Type B pancreatic cell (in vitro differentiated cells): Measurements from ENCODE around the gene PLA2G2A. TPM values are rescaled to one million over a fixed set of nuclear protein-coding genes. Genes with fewer than 3 reads are reported as not detected.
"Not testable (repeated sequence)": the region's sequence is repeated elsewhere in the genome, so short reads cannot be mapped to it uniquely, and the experiment has no call there.

Experiments used
- DNase-seq: peaks from one replicate; pipeline ENCODE4 v3.0.0; 2021; ENCODE audit warnings: mixed read lengths; ENCODE audit not compliant: unreplicated experiment; ENCODE audit errors: extremely low spot score
- H3K27ac Mint-ChIP-seq: 2 replicates; pipeline ENCODE4 v1.8.0; 2021; ENCODE audit warnings: mild to moderate bottlenecking, mixed read lengths
- H3K27me3 Mint-ChIP-seq: 2 replicates; pipeline ENCODE4 v1.8.0; 2021; ENCODE audit warnings: mixed read lengths
- H3K36me3 Mint-ChIP-seq: 2 replicates; pipeline ENCODE4 v1.8.0; 2021; ENCODE audit warnings: mixed read lengths
- H3K4me1 Mint-ChIP-seq: one replicate; pipeline ENCODE4 v1.8.0; 2021; ENCODE audit warnings: mixed read lengths; ENCODE audit not compliant: unreplicated experiment
- H3K4me3 Mint-ChIP-seq: 2 replicates; pipeline ENCODE4 v1.8.0; 2021; ENCODE audit warnings: mild to moderate bottlenecking, mixed read lengths
- H3K9me3 Mint-ChIP-seq: 2 replicates; pipeline ENCODE4 v1.8.0; 2021; ENCODE audit warnings: mixed read lengths
- total RNA-seq: library from RNA; stranded (reverse); gene quantifications from 2 replicates; pipeline ENCODE4 v1.2.1, GENCODE V29; 2021; ENCODE audit warnings: low replicate concordance
- TF ChIP-seq, protein P1 (sequence below): fragments of 200-600 bp; sonication (generic); conservative IDR thresholded peaks from 2 replicates; pipeline ENCODE4 v1.5.0; 2021; ENCODE audit warnings: antibody characterized with exemption, mild to moderate bottlenecking

The PLA2G2A gene
- total RNA-seq, 1 donor from 2014 or later: 53.2 TPM

DNA sequence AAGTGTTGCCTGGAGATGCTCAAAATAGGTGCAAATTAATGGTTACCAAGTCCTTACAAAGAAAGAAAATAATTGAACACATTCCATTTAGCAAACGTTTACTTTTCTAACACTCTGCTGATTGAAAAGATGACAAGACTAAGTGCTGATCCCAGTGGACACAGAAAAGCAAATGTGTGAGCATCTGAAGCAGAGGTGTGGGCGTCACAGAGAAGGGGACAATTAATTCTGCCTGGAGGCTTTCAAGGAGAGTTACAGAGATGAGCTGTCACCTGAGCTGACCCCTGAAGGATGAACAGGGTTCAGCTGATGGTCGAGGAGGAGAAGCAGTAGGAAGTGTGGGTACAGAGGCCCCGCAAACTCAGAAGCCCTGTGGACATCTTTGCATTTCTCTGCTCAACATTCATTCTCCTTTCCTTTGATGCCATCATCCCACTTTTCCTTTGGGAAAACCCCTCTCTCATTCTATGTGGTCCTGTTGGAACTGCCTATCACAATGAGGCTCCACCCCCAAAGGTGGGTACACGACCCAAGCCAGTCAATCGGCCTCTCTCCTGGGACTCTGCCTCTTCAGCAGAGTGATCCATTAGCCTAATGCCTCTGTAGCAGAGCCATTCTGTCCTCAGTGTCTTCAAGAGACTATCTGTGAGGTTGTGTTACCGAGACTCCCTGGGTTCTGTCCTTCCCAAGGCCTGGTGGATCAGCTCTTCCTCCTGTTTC, 38.8 kb downstream of the PLA2G2A start:
- Mint-ChIP-seq H3K27ac (peak overlapping the region; percentile 29), H3K9me3 (peaks cover 3% of the 10 kb centered on the region), H3K4me3 (no peak overlapping the region), H3K27me3 (no peaks in the 10 kb centered on the region), H3K36me3 (no peaks in the 10 kb centered on the region), H3K4me1 (no peaks in the 10 kb centered on the region)
- no peak for DNase-seq
- TF ChIP-seq, protein P1, sequence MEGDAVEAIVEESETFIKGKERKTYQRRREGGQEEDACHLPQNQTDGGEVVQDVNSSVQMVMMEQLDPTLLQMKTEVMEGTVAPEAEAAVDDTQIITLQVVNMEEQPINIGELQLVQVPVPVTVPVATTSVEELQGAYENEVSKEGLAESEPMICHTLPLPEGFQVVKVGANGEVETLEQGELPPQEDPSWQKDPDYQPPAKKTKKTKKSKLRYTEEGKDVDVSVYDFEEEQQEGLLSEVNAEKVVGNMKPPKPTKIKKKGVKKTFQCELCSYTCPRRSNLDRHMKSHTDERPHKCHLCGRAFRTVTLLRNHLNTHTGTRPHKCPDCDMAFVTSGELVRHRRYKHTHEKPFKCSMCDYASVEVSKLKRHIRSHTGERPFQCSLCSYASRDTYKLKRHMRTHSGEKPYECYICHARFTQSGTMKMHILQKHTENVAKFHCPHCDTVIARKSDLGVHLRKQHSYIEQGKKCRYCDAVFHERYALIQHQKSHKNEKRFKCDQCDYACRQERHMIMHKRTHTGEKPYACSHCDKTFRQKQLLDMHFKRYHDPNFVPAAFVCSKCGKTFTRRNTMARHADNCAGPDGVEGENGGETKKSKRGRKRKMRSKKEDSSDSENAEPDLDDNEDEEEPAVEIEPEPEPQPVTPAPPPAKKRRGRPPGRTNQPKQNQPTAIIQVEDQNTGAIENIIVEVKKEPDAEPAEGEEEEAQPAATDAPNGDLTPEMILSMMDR: no peak

DNA sequence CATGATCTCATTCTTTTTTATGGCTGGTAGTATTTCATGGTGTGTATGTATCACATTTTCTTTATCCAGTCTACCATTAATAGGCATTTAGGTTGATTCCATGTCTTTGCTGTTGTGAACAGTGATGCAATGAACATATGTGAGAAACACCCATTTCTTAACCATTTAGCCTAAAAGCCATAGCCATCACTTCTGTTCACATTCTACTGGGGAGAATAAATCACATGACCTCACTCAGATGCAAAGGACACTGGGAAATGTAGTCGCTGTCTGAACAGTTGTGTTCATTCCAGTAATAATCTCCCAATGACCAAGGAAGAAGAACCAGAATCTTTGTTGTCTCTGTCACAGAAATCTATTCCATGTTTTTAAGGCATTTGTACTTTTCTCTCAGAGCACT, 40.9 kb downstream of the PLA2G2A start:
- H3K4me1 Mint-ChIP-seq: no peaks in the 10 kb centered on the region
- DNase-seq: no peak
- peaks cover 3% of the 10 kb centered on the region for H3K9me3 Mint-ChIP-seq
- H3K36me3 Mint-ChIP-seq: no peaks in the 10 kb centered on the region
- no peak overlapping the region for H3K4me3 Mint-ChIP-seq
- TF ChIP-seq, protein P1: no peak
- no peaks in the 10 kb centered on the region for H3K27me3 Mint-ChIP-seq
- no peak overlapping the region for H3K27ac Mint-ChIP-seq

DNA sequence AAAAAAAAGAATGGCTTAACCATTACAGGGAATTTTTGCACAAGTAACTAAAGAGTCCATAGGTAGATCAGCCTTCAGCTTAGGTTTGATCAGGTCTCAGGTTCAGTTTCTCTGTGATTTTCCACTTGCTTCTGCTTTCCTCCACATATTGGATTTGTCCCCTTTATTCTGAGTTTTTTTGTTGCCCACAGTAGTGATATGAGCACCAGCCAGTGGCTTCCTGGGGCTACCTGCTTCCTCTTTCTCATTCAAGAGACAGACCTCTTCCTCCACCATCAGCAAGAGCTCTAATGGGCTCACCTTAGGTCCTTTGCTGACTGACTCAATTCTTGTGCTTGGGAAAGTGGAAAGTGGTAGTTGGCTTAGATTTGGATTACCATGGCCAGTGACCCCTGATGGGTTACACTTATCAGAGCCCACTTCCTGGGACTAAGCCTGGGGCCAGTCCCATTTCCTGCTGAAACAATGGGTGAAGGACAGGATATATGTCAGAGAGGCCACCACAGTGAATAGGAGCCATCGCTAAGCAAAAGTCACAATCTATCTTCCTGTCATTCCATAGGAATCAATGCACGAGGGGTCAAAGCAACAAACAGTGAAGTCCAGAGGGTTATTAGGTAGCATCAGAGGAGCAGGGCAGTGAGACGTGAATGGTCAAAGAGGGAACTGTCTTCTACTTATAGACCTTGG, 43.2 kb downstream of the PLA2G2A start:
- no peak for DNase-seq
- H3K36me3 Mint-ChIP-seq: peaks cover 4% of the 10 kb centered on the region
- no peaks in the 10 kb centered on the region for H3K4me1 Mint-ChIP-seq
- TF ChIP-seq, protein P1: no peak
- no peak overlapping the region for H3K4me3 Mint-ChIP-seq
- no peaks in the 10 kb centered on the region for H3K27me3 Mint-ChIP-seq
- H3K9me3 Mint-ChIP-seq: peaks cover 10% of the 10 kb centered on the region
- no peak overlapping the region for H3K27ac Mint-ChIP-seq

DNA sequence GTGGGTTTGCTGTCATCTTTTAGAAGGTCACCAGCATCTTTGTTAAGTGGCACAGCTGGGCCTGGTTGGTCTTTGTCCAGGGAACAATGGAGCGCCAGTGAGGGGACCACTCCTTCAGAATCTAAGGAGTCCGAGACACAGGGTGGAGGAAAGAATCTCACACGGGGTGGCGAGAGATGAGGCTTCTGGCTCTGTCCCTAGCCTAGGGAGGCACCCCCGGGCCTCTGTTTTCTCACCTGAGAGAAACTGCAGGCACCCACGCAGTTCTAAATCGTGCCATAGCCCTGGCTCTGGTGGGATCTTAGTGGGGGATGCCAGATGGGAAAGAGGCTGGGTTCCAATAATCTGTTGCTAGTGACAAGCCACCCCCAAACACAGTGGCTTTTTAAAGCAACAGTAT, 45.1 kb downstream of the PLA2G2A start:
- Mint-ChIP-seq H3K4me1 (no peaks in the 10 kb centered on the region), H3K27ac (no peak overlapping the region), H3K9me3 (peaks cover 14% of the 10 kb centered on the region), H3K36me3 (peaks cover 4% of the 10 kb centered on the region), H3K4me3 (no peak overlapping the region), H3K27me3 (no peaks in the 10 kb centered on the region)
- TF ChIP-seq, protein P1: no peak
- DNase-seq: no peak

DNA sequence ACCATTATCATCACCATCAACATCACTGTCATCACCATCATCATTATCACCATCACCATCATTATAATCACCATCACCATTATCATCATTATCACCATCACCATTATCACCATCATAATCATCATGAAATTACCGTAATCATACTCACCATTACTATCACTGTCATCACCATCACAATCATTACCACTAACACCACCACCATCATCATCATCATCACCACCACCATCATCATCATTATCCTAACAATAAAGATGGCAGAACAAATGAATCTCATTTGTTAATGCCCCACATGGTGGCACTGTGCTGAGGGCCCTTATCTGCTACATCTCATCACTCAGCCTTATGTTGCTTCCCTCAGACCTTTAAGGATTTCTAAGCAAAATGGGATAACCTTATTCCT, 46.6 kb downstream of the PLA2G2A start:
- H3K36me3 Mint-ChIP-seq: peaks cover 4% of the 10 kb centered on the region
- H3K4me3 Mint-ChIP-seq: no peak overlapping the region
- DNase-seq: no peak
- no peaks in the 10 kb centered on the region for H3K27me3 Mint-ChIP-seq
- H3K4me1 Mint-ChIP-seq: no peaks in the 10 kb centered on the region
- peaks cover 14% of the 10 kb centered on the region for H3K9me3 Mint-ChIP-seq
- TF ChIP-seq, protein P1: no peak
- H3K27ac Mint-ChIP-seq: no peak overlapping the region

DNA sequence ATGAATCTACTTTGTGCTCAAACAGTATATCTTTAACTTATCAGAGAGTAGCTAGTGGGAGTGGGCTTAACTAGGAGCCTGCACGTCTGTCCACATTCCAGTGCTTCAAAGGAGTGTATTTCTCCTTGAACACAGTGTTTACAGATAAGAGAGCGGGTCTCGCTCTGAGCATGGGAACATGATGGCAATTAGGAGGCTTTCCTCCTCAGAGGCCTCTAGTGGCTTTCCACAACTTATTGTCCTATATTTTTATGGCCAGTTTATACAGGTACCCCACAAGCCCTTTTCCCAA, 52.3 kb downstream of the PLA2G2A start:
- not testable (repeated sequence) for H3K4me3 Mint-ChIP-seq, DNase-seq, H3K9me3 Mint-ChIP-seq, H3K27me3 Mint-ChIP-seq, H3K36me3 Mint-ChIP-seq
- Mint-ChIP-seq H3K27ac (peak overlapping the region; percentile 72), H3K4me1 (peaks cover 12% of the 10 kb centered on the region)
